AG04449 (cell line): Measurements from ENCODE around the gene NHSL1.

Experiments used
- CTCF ChIA-PET: fragments of 350-600 bp; formaldehyde crosslinking; extraction: SDS; loops from one replicate; lab custom pipeline; 2021; ENCODE audit warnings: antibody characterized with exemption; lab: Yijun Ruan, JAX
- POLR2A ChIA-PET: fragments of 400-600, 350-600 bp; formaldehyde crosslinking; extraction: SDS; loops from one replicate; lab custom pipeline; 2020; ENCODE audit warnings: antibody characterized with exemption, inconsistent platforms; lab: Yijun Ruan, JAX
- DNase-seq: peaks from one replicate; pipeline ENCODE4 v3.0.0-alpha.2; 2010; ENCODE audit warnings: low read depth, low spot score
- H3K4me3 ChIP-seq: 2 replicates; pipeline ENCODE4 v1.5.1; 2011; ENCODE audit warnings: low read depth, mild to moderate bottlenecking, control low read depth, low read length
- TF ChIP-seq, protein P1 (sequence below): IDR thresholded peaks from one replicate; pipeline ENCODE4 v1.5.1; 2011; ENCODE audit warnings: mild to moderate bottlenecking, moderate library complexity, low read length, control low read depth, inconsistent platforms; ENCODE audit not compliant: insufficient read depth; ENCODE audit errors: missing control alignments

The NHSL1 gene

DNA sequence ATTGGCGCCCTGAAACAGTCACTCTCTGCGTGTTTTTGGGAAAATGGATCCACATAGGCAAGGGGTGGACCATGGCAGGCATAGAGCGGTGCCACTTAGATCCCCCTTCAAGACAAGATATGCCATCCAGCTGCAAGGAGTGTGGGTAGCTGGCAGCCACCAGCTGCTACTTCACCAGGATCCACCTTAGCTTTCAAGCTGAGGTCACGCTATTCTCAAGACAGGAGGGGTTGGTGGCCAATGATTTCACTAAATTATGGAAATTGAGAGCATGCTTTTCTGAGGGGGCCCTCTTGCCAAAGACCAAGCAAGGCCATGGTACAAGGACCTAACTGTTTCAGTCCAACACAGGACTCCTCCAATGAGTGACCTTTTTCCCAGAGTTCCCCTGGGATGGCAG, 78.9 kb downstream of the NHSL1 start:
- CTCF ChIA-PET: no interaction called here
- no peak for DNase-seq
- TF ChIP-seq, protein P1, sequence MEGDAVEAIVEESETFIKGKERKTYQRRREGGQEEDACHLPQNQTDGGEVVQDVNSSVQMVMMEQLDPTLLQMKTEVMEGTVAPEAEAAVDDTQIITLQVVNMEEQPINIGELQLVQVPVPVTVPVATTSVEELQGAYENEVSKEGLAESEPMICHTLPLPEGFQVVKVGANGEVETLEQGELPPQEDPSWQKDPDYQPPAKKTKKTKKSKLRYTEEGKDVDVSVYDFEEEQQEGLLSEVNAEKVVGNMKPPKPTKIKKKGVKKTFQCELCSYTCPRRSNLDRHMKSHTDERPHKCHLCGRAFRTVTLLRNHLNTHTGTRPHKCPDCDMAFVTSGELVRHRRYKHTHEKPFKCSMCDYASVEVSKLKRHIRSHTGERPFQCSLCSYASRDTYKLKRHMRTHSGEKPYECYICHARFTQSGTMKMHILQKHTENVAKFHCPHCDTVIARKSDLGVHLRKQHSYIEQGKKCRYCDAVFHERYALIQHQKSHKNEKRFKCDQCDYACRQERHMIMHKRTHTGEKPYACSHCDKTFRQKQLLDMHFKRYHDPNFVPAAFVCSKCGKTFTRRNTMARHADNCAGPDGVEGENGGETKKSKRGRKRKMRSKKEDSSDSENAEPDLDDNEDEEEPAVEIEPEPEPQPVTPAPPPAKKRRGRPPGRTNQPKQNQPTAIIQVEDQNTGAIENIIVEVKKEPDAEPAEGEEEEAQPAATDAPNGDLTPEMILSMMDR: no peak
- POLR2A ChIA-PET: no interaction called here
- no peak overlapping the region for H3K4me3 ChIP-seq

DNA sequence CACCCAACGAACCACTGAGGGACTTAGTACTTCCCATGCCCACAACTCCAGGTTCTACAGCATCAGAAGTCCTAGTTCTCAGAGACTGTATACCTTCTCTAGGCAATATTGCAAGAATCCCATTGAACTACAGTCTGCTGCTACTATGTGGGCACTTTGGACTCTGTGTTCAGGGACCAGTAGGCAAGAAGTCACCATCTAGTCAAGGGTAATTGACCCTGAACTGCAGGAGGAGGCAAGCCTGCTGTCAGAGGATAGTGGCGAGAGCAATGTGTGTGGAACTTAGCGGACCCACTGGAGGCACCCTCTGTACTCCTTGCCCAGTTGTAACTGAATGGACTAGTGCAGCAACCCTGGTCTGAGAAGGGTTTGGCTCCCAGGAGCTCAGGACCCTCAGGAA, 79.5 kb downstream of the NHSL1 start:
- POLR2A ChIA-PET: no interaction called here

DNA sequence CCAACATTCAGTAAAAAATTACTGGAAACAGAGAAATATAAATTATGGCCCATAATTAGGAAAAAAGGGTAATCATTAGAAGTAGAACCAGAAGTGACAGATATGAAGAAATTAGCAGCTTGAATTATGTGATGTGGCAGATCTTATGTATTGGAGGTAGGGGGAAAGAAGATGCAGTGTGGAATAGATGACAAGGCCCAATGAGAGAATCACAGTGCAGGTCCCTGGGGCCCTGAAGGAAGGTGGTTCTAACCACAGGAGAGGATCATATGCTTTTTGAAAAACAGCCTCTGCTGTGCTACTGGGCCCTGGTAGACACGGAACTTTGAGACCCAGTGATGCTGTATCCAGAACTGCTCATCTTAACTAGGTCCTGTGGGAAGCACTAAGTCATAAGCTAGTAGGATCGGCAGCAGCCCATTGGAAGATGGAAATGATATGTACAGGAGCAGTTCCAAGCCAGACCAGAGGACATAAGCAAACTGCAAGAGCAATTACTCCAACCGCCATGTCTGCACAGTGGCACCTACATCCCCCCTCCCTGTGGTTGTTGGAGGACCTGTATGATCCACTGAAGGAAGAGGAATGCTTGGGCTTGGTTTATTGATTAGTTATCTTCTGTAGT, 81.1 kb downstream of the NHSL1 start:
- DNase-seq: no peak
- POLR2A ChIA-PET: no interaction called here
- CTCF ChIA-PET: interaction anchor here (1.1 to 2.2 kb wide), 2 partner anchors 10 to 411 kb away, joined by 3 to 10 read pairs; no protein-coding TSS in a partner anchor
- TF ChIP-seq, protein P1: no peak
- H3K4me3 ChIP-seq: no peak overlapping the region

More for the DNA sequence above, 79.5 kb downstream of the NHSL1 start:
- CTCF ChIA-PET: no interaction called here
- TF ChIP-seq, protein P1: no peak
- DNase-seq: no peak
- no peak overlapping the region for H3K4me3 ChIP-seq

DNA sequence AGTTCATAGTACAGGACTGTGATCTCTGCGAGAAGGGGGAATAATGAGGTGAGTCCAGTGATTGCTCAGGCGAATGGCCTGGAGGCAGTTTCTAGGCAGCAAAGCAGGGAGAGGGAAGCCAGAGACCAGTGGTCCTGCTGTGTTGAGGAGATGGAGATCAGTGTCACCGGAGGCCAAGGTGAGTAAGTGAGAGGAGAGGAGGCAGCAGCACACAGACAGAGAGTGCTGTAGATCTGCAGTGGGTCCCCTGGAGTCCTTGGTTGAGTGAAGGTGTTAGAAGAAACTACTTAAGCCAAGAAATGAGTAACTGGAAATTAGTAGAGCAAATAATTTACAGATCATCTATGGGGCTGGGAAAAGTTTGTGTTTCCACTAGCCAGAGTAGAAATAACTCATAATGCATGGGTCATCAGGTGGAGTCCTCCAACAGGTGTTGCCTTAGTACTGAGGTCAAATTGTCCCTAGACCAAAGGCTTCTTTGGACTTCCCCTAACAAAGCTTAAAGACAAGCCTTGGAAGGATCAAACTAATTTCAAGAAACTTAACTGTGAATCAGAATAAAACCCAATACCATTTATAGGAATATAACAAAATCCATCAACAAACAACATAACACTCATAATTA, 81.7 kb downstream of the NHSL1 start:
- ChIA-PET POLR2A (no interaction called here), CTCF (interaction anchor here (2.2 kb wide), 1 partner anchor 11 kb away, joined by 10 read pairs; no protein-coding TSS in a partner anchor)
- no peak for DNase-seq
- TF ChIP-seq, protein P1: no peak
- no peak overlapping the region for H3K4me3 ChIP-seq

DNA sequence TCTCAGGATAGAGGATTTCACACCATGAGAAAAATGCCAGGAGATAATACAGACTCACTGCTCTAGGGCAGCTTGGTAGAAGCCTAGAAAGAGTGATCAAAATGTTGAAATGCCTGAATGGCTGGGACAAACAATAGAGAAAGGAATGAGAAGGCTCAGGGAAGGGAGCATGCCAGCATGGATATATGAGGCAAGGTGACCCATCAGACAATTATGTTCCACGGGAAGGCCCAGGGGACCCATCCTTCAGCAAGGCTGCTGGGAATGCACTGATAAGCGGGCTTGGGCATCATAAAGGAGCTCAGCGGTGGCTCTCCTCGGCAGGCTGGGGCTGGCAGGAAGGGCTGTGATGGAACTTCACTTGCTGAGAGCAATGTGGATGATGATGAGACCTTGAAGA, 83.1 kb downstream of the NHSL1 start:
- H3K4me3 ChIP-seq: no peak overlapping the region
- DNase-seq: no peak
- CTCF ChIA-PET: interaction anchor here (1.2 kb wide), 1 partner anchor 105 kb away, joined by 3 read pairs; no protein-coding TSS in a partner anchor
- POLR2A ChIA-PET: no interaction called here
- TF ChIP-seq, protein P1: no peak

DNA sequence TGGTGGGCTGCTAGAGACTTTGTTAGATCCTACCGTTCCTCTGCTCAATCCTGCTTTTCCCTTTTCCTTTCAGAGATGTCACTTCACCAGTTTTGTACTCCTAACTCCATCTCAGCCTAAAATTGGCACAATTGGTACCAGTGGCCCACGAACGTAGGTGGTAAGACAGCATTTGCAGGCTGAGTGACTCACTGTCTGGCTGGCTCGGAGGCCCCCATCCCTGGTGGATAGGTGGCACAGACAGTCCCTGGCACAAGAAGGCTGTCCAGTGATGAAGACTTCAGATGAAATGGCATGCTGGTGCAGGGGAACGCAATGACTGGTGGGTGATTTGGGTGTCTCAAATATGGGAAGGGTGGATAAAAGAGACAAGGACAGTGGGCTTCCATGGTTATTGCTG, 84.2 kb downstream of the NHSL1 start:
- H3K4me3 ChIP-seq: no peak overlapping the region
- ChIA-PET POLR2A (no interaction called here), CTCF (interaction anchor here (0.6 to 1.8 kb wide), 3 partner anchors 11 to 299 kb away, joined by 3 to 8 read pairs (median 6); partner anchors contain the start of gene HEBP2)
- TF ChIP-seq, protein P1: no peak
- no peak for DNase-seq
